GM12892 (cell line): ENCODE measurements around the gene CCNK. TPM values are rescaled to one million over a fixed set of nuclear protein-coding genes. Genes with fewer than 3 reads are reported as not detected.

Source experiments
- DNase-seq: peaks from one replicate; pipeline ENCODE4 v3.0.0; 2011; ENCODE audit not compliant: insufficient read length
- FAIRE-seq: peaks from 2 replicates; lab custom pipeline; 2011; peaks lifted over from hg19 to GRCh38; lab: Jason Lieb, UNC
- POLR2A ChIP-seq: IDR thresholded peaks from 2 replicates; pipeline ENCODE4 v1.6.1; 2011; ENCODE audit warnings: low read depth, low read length, control low read depth
- POLR2AphosphoS5 ChIP-seq: IDR thresholded peaks from 2 replicates; pipeline ENCODE4 v1.6.1; 2011; ENCODE audit warnings: low read depth, low read length, control low read depth
- TAF1 ChIP-seq: IDR thresholded peaks from 2 replicates; pipeline ENCODE4 v1.6.1; 2011; ENCODE audit warnings: low read depth, mild to moderate bottlenecking, control low read depth, low read length, borderline replicate concordance
- polyA plus RNA-seq: library from polyadenylated mRNA; unstranded; fragments of >200 nt; gene quantifications from one replicate; pipeline ENCODE4 v1.2.1, GENCODE V29; 2012; ENCODE audit warnings: missing spikeins, inconsistent platforms; ENCODE audit not compliant: missing spikeins

CCNK gene
- 43.2 TPM for polyA plus RNA-seq

DNA sequence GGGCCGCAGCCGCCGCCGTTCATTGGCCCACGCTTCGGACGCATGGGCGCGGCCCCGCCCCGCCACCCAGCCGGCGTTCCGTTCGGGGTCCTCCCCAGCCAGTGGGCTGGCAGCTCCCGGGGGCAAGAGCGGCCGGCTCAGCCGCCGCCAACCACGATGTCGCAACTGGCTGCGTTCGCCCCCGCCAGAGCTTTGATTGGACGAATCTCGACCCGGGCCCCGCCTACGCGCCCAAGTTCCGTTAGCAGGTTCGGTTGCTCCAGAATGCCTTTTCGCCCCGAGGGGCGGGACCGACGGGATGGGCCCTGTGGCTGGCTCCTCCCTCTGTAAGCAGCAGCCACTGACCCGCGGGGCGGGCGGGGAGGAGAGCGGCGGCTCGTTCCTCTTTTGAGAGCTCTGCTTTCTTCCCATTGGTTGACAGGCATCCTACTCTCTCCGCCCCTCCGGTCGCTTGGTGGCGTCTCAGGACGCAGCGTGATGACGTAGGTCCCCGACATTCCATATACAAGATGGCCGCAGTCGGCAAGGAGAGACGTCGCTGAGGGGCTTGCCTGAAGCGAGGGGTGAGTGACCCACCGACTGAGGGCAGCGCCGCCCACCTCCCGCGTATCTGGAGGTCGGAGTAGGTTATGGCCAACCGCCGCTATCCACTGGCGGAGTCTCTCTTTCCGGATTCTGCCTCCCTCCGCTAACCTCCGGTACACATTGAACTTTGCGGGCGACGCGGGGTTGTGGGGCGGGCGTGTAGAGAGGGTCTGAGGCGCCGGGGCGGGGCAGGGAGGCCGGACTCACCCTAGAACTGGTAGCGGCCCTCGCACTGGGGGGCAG, at the start of gene CCNK:
TSS of gene CCNK (plus strand) at position 493 of the 828 bp plus-strand sequence. CDS start 11,269 bp downstream, outside the sequence.
- TF ChIP-seq TAF1, result peak; percentile 89
- TF ChIP-seq POLR2A, result peak; percentile 92
- peak; percentile 92 for TF ChIP-seq POLR2AphosphoS5
- FAIRE-seq (peak; percentile 99), DNase-seq (peak; percentile 94)

DNA sequence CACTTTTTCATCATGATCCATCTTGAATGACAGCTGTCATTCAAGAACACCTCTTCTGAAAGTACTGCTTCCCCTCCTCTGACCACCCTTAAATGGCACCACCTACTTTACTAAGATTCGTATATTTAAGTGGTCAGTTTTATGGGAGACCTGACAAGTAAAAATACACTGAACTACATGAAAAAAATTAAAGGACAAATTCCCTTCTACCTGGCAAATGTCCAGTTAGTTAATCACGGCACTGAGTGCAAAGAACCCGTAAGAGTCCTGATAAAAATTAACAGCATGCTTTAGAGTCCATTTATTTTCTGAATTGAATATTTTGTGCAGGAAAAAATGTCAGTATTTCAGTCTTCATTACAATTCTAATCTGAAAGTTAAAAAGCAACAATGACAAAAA, 49.2 kb upstream of the CCNK start:
- no peak for DNase-seq
- TF ChIP-seq POLR2AphosphoS5 (no peak), TAF1 (no peak), POLR2A (no peak)
- FAIRE-seq, result no peak

DNA sequence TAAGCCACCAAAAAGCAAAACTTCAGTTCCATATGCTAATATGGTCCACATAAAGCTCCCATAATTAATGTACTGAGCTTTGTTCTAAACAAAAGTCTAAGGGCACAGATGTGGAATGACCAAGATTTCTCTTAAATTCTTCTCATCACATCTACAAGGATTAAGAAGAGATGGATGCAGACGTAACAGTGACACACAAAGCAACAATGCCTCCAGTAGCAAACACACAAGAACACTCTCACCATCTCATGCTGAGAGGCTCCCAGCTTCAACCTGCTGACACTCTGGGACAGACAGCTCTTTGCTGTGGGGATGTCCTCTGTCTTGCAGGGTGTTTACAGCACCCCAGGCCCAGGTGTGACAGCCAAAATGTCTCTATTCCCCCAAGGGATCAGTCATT, 48.7 kb upstream of the CCNK start:
- DNase-seq (no peak), FAIRE-seq (no peak)
- TF ChIP-seq TAF1 (no peak), POLR2AphosphoS5 (no peak), POLR2A (no peak)

DNA sequence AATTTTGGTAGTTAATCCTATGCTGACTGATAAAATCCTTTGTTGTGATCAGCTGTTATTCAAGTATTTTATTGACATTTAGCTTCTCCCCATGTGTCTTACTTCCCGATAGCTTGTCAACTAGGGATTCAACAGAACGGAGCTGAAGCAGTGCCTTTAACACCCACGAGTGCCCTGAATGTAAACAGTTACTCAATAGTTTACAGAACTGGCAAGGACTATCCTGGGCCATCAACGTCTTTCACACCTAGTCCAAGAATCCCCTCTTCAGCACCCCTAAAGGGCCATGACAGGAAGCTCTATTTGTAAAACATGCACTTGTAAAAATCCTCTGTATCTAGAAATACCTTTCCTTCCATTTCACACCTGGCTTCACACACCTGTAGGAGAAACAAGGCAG, 45.9 kb upstream of the CCNK start:
- no peak for TF ChIP-seq TAF1
- no peak for FAIRE-seq
- no peak for DNase-seq

GRCh38 chr14:99436247-99437180, 44.7 kb upstream of the CCNK start:
- TF ChIP-seq POLR2AphosphoS5 (no peak), POLR2A (no peak), TAF1 (no peak)
- FAIRE-seq (no peak), DNase-seq (no peak)

DNA sequence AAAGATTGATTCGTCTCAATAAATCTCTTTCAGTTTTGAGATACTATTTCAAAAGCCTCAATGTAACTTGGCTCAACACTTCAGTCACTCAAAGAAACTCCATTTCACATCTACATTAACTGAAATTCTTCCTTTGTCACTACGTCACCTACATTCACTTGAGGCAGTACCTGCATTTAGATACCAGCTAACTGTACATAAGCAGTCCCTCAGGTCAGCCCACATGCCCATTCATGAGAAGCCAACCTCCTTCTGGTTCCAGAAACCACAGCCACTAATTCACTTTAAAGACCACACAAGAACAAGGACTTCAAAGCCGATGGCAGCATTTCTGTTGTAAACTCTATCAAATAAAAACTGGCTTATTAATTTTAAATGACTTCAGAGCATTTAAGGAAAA, 43.5 kb upstream of the CCNK start:
- DNase-seq, result no peak
- no peak for FAIRE-seq
- no peak for TF ChIP-seq POLR2AphosphoS5
- TF ChIP-seq TAF1, result no peak
- TF ChIP-seq POLR2A, result no peak

DNA sequence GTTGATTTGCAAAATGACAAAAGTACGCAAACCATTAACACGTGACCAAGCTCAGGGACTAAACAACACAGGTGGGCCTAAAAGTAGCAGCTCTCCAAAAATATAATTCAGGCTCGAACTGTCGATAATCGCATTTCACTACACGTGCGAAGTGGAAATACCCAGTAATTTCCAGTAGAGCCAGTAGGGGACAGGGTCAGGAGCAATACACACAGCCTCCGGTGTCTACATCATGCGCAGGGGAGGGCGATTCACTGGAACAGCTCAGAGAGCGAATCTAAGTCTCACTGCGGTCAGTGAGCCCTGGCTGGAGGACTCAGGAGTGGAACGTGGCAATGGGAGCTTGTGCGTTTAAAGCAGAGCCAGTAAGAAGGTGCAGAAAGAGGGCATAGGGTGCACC, 40.9 kb upstream of the CCNK start:
- no peak for FAIRE-seq

GRCh38 chr14:99441157-99441870, 39.9 kb upstream of the CCNK start:
- no peak for TF ChIP-seq POLR2A
- TF ChIP-seq POLR2AphosphoS5, result no peak
- TF ChIP-seq TAF1, result no peak
- FAIRE-seq (no peak), DNase-seq (no peak)

More for the DNA sequence above, 40.9 kb upstream of the CCNK start:
- DNase-seq, result no peak
- TF ChIP-seq TAF1, result no peak
- TF ChIP-seq POLR2AphosphoS5, result no peak
- no peak for TF ChIP-seq POLR2A

GRCh38 chr14:99441918-99442317, 39.3 kb upstream of the CCNK start:
- no peak for FAIRE-seq
- DNase-seq, result no peak
- TF ChIP-seq POLR2AphosphoS5, result no peak
- TF ChIP-seq TAF1, result no peak
- TF ChIP-seq POLR2A, result no peak

GRCh38 chr14:99445931-99446330, 35.3 kb upstream of the CCNK start:
- TF ChIP-seq POLR2A, result no peak
- no peak for TF ChIP-seq TAF1
- no peak for TF ChIP-seq POLR2AphosphoS5
- DNase-seq (no peak), FAIRE-seq (no peak)

GRCh38 chr14:99447739-99448138, 33.5 kb upstream of the CCNK start:
- FAIRE-seq, result no peak
- TF ChIP-seq POLR2A, result no peak
- TF ChIP-seq POLR2AphosphoS5, result no peak
- TF ChIP-seq TAF1, result no peak
- no peak for DNase-seq
